COLO829 (cell line): ENCODE data around the gene CYLD.

Experiments used
- DNase-seq: peaks from one replicate; pipeline ENCODE4 v3.0.0; 2012; ENCODE audit warnings: low spot score

CYLD gene

DNA sequence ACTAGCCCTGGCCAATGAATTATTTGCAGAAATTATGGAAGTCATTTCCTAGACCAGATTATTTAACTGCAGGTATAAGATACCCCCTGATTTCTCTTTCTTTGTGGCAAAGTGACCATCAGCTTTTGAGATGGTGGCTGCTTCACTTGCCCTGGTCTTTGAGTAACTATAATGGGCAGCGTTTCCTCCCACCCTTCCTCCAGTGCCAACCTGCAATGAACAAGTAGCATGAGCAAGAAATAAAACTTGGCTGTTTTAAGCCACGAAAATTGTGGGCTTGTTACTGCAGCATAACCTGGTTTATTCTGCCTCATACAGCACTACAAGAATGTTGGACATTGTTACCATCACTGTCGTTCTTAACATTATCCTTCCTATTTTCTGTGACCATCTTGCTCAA, 105.3 kb downstream of the CYLD start:
- DNase-seq = no peak

DNA sequence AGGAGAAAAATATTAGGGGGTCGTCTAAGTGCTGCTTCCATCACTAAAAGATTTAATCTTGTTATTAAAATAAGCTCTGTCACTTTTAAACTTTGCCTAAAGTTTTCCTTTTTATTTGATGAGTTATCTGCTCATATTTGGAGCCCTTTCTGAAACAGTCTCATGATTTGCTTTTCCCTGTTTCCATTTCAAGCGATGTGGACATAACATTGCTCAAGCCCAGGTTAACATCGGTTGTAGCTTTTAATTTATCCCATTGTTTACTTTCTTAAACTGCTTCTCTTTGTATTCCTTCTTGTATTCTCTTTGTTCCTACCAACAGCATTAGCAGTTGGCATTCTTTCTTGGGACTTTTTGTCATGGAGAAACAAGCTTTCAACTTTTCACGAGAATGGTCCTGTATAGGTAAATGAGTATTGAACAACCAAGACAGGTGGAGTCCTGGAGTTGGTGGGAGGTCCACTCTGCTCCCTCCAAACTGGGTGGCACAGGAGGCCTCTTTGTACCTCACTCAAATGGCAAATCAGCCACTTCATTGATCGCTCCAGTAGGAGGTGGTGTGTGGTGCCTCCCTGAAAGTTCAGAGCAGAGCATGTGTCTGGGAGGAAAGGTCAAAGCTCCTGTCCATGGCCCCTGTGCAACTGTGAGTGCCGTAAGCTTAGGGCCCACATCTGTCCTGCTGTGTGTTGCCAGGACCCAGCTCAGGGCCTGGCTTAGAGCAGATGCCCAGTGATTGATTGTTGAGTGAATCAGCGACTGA, 107.0 kb downstream of the CYLD start:
- DNase-seq = no peak
